B cell (primary cell): ENCODE data around the gene PBX2. TPM values are rescaled to one million over a fixed set of nuclear protein-coding genes. Genes with fewer than 3 reads are reported as not detected.

Experiments used
- ATAC-seq: fragments of 200-7000 bp; cut with Tn5 transposase; one replicate; pipeline ENCODE4 v1.10.0; 2021; ENCODE audit warnings: low read depth, mild to moderate bottlenecking, moderate number of reproducible peaks, moderate library complexity
- CTCF ChIA-PET: fragments of 350-600 bp; sonication (Branson Sonifier 250); formaldehyde crosslinking; loops from one replicate; lab custom pipeline; 2021; ENCODE audit warnings: antibody characterized with exemption, inconsistent platforms; lab: Charles Lee
- POLR2A ChIA-PET: fragments of 350-600 bp; sonication (Branson Sonifier 250); formaldehyde crosslinking; loops from one replicate; lab custom pipeline; 2021; ENCODE audit warnings: antibody characterized with exemption; lab: Charles Lee
- DNase-seq: peaks from one replicate; pipeline ENCODE4 v3.0.0; 2013
- H2AFZ ChIP-seq: 2 replicates; pipeline ENCODE4 v1.6.1; 2012; ENCODE audit warnings: mild to moderate bottlenecking, low read depth, low read length; ENCODE audit not compliant: insufficient read depth, poor library complexity, severe bottlenecking
- H3K27ac ChIP-seq, 2 donors: 1 replicate in 1 of 2; 2 replicates in 1 of 2; pipeline ENCODE4 v1.5.1; 2012 to 2013; ENCODE audit warnings: low read length in 2 of 2, mild to moderate bottlenecking in 2 of 2, moderate library complexity in 1 of 2
- H3K27me3 ChIP-seq, 4 experiments: fragments of 200-600 bp in 1 of 4; sonication (generic) in 1 of 4; replicated peaks in 1 of 4; 1 replicate in 2 of 4; 2 replicates in 2 of 4; pipeline versions ENCODE4 v1.6.1 to v1.7.0; 2013 to 2016; ENCODE audit warnings: low read length in 3 of 4, mild to moderate bottlenecking in 2 of 4, mixed read lengths in 1 of 4, moderate library complexity in 1 of 4; ENCODE audit not compliant: insufficient read depth in 4 of 4, control insufficient read depth in 3 of 4; ENCODE audit errors: control extremely low read depth in 1 of 4
- H3K36me3 ChIP-seq, 2 experiments: replicated peaks in 1 of 2; 1 replicate in 1 of 2; 2 replicates in 1 of 2; pipeline versions ENCODE4 v1.6.1 to v1.7.1; 2013; ENCODE audit warnings: low read length in 1 of 2; ENCODE audit not compliant: insufficient read depth in 2 of 2, control insufficient read depth in 1 of 2; ENCODE audit errors: control extremely low read depth in 1 of 2, extremely low read depth in 1 of 2
- H3K4me1 ChIP-seq, 2 donors: fragments of 200-600 bp in 1 of 2; sonication (generic) in 1 of 2; 1 replicate in 1 of 2; 2 replicates in 1 of 2; pipeline versions ENCODE4 v1.5.1 to v1.6.1; 2013 to 2017; ENCODE audit warnings: low read length in 2 of 2; ENCODE audit not compliant: control insufficient read depth in 2 of 2, insufficient read depth in 2 of 2
- H3K4me2 ChIP-seq: replicated peaks from 2 replicates; pipeline ENCODE3; 2012; ENCODE audit warnings: mild to moderate bottlenecking, low read depth, low read length; ENCODE audit not compliant: poor library complexity, severe bottlenecking
- H3K4me3 ChIP-seq, 5 experiments: fragments of 200-600 bp in 1 of 5; sonication (generic) in 1 of 5; 1 replicate in 3 of 5; 2 replicates in 2 of 5; pipeline versions ENCODE4 v1.5.1 to v1.7.0; 2011 to 2016; ENCODE audit warnings: low read length in 4 of 5, mild to moderate bottlenecking in 4 of 5, low read depth in 2 of 5, control low read depth in 1 of 5, moderate library complexity in 1 of 5; ENCODE audit not compliant: insufficient read depth in 1 of 5; ENCODE audit errors: control extremely low read depth in 1 of 5, extremely low read depth in 1 of 5
- H3K79me2 ChIP-seq: fragments of 200-600 bp; sonication (generic); one replicate; pipeline ENCODE4 v1.6.0; 2016; ENCODE audit warnings: low read length; ENCODE audit not compliant: control insufficient read depth, insufficient read depth
- H3K9ac ChIP-seq: fragments of 200-600 bp; sonication (generic); 2 replicates; pipeline ENCODE4 v1.6.1; 2017; ENCODE audit warnings: mild to moderate bottlenecking, low read length, moderate library complexity
- H3K9me3 ChIP-seq, 3 donors: one replicate each; pipeline versions ENCODE4 v1.6.1 to v1.7.1; 2013; ENCODE audit warnings: low read length in 2 of 3; ENCODE audit not compliant: control insufficient read depth in 2 of 3, insufficient read depth in 1 of 3; ENCODE audit errors: control extremely low read depth in 1 of 3
- H4K20me1 ChIP-seq: 2 replicates; pipeline ENCODE4 v1.6.0; 2012; ENCODE audit warnings: mild to moderate bottlenecking, low read length; ENCODE audit not compliant: insufficient read depth, control insufficient read depth, poor library complexity, severe bottlenecking
- H3K27ac Mint-ChIP-seq: one replicate; pipeline ENCODE4 v1.8.0; 2021; ENCODE audit warnings: mixed read lengths
- H3K27me3 Mint-ChIP-seq: one replicate; pipeline ENCODE4 v1.8.0; 2021; ENCODE audit warnings: mixed read lengths
- H3K4me1 Mint-ChIP-seq: one replicate; pipeline ENCODE4 v1.8.0; 2021; ENCODE audit warnings: mixed read lengths
- H3K4me3 Mint-ChIP-seq: one replicate; pipeline ENCODE4 v1.8.0; 2021; ENCODE audit warnings: mixed read lengths
- H3K9me3 Mint-ChIP-seq: one replicate; pipeline ENCODE4 v1.8.0; 2022; ENCODE audit warnings: mixed read lengths; ENCODE audit not compliant: insufficient read depth
- EZH2 ChIP-seq: IDR thresholded peaks from 2 replicates; pipeline ENCODE4 v1.6.1; 2012; ENCODE audit warnings: borderline replicate concordance, low read depth, mild to moderate bottlenecking, moderate library complexity, low read length; ENCODE audit not compliant: insufficient read depth, poor library complexity, severe bottlenecking
- WGBS: methylation state at CpG from one replicate; pipeline ENCODE4 v1.1.5; 2013; ENCODE audit warnings: missing lambda C conversion rate; ENCODE audit not compliant: insufficient coverage; 5-methylcytosine and 5-hydroxymethylcytosine counted together
- intact Hi-C: fragments of 100-400 bp; cut with micrococcal nuclease; formaldehyde crosslinking; loops from one replicate; pipeline ENCODE4 v1.10.0; 2022
- polyA plus RNA-seq: library from polyadenylated mRNA; depleted of rRNA; stranded (reverse); fragments of >200 nt; gene quantifications from 2 replicates; pipeline ENCODE4 v1.2.3, GENCODE V29; 2012
- total RNA-seq, 2 donors: library from RNA; stranded (reverse); fragments of 120-200 nt in 1 of 2; gene quantifications; 1 replicate in 1 of 2; 2 replicates in 1 of 2; pipeline versions ENCODE4 v1.2.3 to v1.2.4, GENCODE V29; 2013 to 2022
- TF ChIP-seq, protein P1 (sequence below): fragments of 200-600 bp; IDR thresholded peaks from one replicate; pipeline ENCODE4 v1.8.0; 2022; ENCODE audit warnings: antibody characterized with exemption, mild to moderate bottlenecking

The PBX2 gene
- total and polyA plus RNA-seq, 2 donors (not counting 1 experiment from before 2014, with no cell fraction given), result 128 to 188 TPM

DNA sequence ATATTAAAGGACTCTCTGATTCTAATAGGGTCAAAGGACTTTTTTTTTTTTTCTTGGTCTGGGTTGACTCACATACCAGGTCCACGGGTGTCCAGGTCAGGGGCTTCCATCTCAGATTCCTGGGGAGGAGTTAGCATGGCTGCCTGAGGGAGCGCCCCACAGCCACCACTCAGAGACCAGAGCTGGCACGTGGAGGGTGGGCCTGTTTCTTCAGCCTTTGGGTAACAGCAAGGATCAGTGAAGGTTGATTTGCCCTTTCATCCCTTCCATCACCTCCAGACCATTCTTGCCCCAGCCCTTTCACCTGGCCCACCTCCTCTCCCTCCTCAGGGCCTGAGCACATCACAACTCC lies 8.3 kb upstream of the PBX2 start:
- Histone ChIP-seq H3K4me1 (peaks cover 26 to 33% of the 10 kb centered on the region in 2 donors), H3K27me3 (peaks cover 0 to 2% (median under 1%) of the 10 kb centered on the region in 4 experiments), H3K36me3 (no peaks in the 10 kb centered on the region), H2AFZ (no peak overlapping the region), H3K79me2 (no peaks in the 10 kb centered on the region), H4K20me1 (no peaks in the 10 kb centered on the region), H3K27ac (peak overlapping the region in 1 of 2 donors; percentile 24), H3K4me2 (no peak overlapping the region), H3K4me3 (no peak overlapping the region), H3K9ac (no peak overlapping the region), H3K9me3 (no peaks in the 10 kb centered on the region)
- 100% methylated on average over 2 of the region's 3 CpGs for WGBS
- no peak for DNase-seq
- ATAC-seq, result no peak
- Mint-ChIP-seq H3K4me1 (peaks cover 39% of the 10 kb centered on the region), H3K27me3 (no peaks in the 10 kb centered on the region), H3K4me3 (no peak overlapping the region), H3K27ac (no peak overlapping the region), H3K9me3 (no peaks in the 10 kb centered on the region)
- TF ChIP-seq, protein P1, sequence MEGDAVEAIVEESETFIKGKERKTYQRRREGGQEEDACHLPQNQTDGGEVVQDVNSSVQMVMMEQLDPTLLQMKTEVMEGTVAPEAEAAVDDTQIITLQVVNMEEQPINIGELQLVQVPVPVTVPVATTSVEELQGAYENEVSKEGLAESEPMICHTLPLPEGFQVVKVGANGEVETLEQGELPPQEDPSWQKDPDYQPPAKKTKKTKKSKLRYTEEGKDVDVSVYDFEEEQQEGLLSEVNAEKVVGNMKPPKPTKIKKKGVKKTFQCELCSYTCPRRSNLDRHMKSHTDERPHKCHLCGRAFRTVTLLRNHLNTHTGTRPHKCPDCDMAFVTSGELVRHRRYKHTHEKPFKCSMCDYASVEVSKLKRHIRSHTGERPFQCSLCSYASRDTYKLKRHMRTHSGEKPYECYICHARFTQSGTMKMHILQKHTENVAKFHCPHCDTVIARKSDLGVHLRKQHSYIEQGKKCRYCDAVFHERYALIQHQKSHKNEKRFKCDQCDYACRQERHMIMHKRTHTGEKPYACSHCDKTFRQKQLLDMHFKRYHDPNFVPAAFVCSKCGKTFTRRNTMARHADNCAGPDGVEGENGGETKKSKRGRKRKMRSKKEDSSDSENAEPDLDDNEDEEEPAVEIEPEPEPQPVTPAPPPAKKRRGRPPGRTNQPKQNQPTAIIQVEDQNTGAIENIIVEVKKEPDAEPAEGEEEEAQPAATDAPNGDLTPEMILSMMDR, result no peak
- no peak for TF ChIP-seq EZH2
- ChIA-PET CTCF (interaction anchor here (0.7 to 1.5 kb wide), 6 partner anchors 54 to 1573 kb away, joined by 3 to 5 read pairs (median 3); partner anchors contain the start of gene ATF6B), POLR2A (no interaction called here)
- intact Hi-C loops, result loop anchor here (5.0 to 10.0 kb wide), 8 partner anchors 49 to 774 kb away; partner anchors contain the start of genes BAG6, CLIC1, CSNK2B and EHMT2
